Lung microvascular endothelial cell (primary cell): ENCODE measurements around the gene CAMSAP3. TPM values are rescaled to one million over a fixed set of nuclear protein-coding genes. Genes with fewer than 3 reads are reported as not detected.
"Not testable (repeated sequence)": the region's sequence is repeated elsewhere in the genome, so short reads cannot be mapped to it uniquely, and the experiment has no call there.

Experiments
- DNase-seq, 2 donors: peaks; one replicate each; pipeline versions ENCODE4 v3.0.0 to v3.0.0-alpha.2; 2010; ENCODE audit warnings: low read depth in 2 of 2
- total RNA-seq: library from RNA; depleted of rRNA; stranded (reverse); fragments of >200 nt; gene quantifications from 2 replicates; pipeline ENCODE4 v1.2.1, GENCODE V29; 2014

The CAMSAP3 gene
- total RNA-seq, 1 donor from 2014 or later, result under 0.01 TPM

DNA sequence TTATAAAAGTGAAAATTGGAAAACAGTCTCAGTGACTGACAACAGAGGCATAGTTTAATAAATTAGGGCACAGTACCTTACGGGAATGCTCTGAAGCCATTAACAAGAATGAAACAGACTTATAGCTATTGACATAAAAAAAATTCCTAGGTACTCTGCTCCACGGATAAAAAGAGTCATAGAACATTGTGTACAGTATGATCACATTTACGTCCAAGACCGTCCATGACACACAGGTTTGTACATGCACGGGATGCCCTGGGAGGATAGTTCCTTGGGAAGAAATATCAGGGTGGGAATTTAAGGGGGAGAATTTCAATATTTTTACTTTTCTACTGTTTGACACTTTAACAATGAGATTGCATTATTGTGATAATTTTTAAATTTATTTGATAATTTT is 24.9 kb upstream of the CAMSAP3 start:
- no peak for DNase-seq

DNA sequence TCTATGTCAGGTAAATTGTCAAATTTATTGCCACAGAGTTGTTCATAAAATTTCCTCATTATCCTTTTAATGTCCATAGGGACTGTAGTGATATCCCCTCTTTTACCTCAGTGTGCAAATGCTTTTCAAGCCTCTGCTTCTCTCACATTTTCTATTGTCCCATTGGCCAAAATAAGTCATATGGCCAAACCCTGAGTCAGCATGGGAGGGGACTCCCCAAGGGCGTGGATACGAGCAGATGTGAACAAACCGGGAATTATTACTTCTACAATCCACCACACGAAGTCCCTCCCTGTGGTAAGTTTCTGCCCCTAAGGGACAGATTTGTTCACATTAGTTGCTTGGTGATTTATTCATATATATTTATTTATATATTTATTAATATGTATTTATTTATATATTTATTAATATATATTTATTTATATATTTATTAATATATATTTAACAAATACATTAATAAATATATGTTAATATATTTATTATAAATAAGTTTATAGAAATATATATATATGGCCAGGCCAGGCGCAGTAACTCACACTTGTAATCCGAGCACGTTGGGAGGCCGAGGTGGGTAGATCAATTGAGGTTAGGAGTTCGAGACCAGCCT is 20.1 kb upstream of the CAMSAP3 start:
- DNase-seq, result no peak

GRCh38 chr19:7577422-7577821 is 18.2 kb upstream of the CAMSAP3 start:
- not testable (repeated sequence) for DNase-seq

GRCh38 chr19:7578127-7578526 is 17.5 kb upstream of the CAMSAP3 start:
- no peak for DNase-seq

DNA sequence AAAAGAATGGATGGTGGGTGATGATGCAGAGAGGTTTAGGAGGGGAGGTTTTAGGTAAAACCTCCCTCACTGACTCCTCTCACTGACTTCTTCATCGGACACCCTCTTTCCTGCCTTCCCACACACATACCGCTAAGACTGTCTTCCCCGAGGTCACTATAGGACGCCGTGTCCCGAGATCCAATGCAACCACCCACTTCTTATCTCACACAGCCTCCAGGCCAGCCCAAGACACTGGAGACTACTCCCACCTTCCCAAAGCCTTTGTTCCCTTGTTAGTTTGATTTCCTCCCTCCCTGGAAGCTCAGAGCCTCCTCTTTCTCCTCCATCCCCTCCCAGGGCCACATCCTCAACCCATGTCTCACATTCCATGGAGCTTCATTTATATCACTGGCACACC is 16.5 kb upstream of the CAMSAP3 start:
- no peak for DNase-seq

- DNase-seq, result no peak
Measured at GRCh38 chr19:7582446-7582845, 13.2 kb upstream of the CAMSAP3 start.

DNA sequence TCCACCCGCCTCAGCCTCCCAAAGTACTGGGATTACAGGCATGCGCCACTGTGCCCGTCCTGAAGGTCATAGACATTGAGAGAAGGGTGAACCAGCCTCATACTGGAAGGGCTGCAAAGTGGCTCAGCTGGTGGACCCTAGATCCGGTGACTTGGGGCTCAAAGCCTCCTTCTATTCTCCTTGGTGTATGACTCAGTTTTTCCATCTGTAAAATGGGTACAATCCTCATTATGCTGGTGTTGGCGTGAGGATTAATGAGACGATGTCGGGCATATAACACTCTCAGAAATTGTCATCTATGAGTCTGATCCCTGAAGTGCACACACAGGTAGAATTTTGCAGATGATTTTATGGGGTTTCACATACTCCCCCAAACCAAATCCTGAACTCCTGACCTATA is 5.8 kb upstream of the CAMSAP3 start:
- no peak for DNase-seq

DNA sequence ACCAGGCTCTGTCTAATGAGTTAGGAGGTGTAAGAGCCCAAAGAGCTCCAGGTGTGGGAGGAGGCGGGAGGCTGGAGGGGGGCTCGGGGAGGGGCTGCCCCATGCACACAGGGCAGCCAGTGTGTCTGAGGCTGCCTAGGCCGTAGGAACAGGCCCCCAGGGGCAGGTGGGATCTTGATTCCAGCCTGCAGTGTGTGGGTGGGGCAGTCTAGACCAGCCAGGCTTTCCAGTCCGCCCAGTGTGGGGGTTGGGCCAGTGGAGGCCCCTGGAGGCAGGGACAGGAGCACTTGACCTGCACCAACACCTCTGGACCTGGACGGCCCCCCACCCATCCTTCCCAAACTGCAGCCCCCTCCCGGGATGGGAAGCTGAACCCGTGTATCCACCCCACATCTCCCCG is 5.4 kb upstream of the CAMSAP3 start:
- DNase-seq, result no peak

- no peak for DNase-seq
Measured at GRCh38 chr19:7596211-7596937, 711 bp downstream of the CAMSAP3 start.

- DNase-seq, result no peak
Measured at GRCh38 chr19:7597689-7598088, 2.0 kb downstream of the CAMSAP3 start.

- DNase-seq, result no peak
Measured at GRCh38 chr19:7598180-7598579, 2.5 kb downstream of the CAMSAP3 start.

DNA sequence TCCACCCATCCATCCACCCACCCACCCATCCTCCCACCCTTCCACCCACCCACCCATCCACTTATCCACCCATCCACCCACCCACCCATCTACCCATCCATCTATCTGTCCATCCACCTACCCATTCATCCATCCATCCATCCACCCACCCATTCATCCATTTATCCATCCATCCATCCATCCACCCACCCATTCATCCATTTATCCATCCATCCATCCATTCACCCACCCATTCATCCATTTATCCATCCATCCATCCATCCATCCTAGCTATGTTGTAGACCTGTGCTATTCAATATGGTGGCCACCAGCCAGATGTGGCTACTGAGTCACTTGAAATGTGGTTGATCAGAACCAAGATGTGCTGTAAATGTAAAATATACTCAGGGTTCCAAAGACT is 5.1 kb downstream of the CAMSAP3 start:
- no peak for DNase-seq

DNA sequence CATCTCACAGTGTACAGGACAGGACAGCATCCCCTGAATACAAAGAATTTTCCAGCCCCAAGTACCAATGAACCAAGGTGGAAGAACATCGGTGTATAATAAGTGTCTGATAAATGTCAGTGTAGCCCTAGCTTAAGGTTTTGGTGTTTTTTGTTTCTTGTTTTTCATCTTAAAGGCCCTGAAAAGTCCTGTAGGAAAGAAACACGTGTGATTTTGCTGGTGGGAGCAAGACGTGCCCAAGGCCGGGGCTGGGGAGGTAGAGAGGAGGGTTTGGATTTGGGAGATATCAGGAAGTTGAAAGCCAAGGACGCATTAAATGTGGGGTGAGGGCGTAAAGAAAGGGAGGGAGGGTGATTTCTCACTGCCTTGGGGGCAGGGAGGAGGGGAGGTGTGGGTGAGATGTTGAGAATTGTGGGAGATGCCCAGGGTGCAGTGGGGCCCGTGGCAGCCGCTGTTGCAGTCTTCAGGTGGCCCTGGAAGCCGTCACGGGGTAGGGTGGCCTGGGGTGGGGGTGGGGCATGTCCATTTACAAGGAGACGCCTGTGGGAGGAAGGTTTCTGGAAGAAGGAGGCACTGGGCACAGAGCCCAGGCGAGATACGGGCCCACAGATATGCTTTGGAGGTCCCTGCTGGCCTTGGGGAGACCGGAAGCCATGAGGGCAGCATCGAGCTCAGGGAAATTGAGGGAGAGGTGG is 6.7 kb downstream of the CAMSAP3 start:
- DNase-seq, result no peak

DNA sequence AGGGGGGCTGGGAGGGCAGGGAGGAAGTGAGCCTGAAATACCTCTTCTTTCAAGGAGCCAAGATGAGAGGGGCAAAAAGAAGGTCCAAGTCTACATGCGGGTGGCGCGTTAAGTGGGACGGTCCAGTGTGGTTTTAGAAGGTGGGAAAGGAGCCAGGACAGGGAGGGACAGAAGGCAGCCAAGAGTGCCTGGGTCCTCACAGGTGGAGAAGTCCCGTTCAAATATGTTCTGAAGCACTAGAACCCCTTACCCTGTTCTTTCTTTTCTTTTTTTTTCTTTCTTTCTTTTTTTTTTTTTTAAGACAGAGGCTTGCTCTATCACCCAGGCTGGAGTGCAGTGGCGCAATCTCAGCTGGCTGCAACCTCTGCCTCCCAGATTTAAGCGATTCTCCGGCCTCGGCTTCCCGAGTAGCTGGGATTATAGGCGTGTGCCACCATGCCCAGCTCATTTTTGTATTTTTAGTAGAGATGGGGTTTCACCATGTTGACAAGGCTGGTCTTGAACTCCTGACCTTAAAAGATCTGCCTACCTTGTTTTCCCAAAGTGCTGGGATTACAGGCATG is 7.4 kb downstream of the CAMSAP3 start:
- DNase-seq, result no peak

DNA sequence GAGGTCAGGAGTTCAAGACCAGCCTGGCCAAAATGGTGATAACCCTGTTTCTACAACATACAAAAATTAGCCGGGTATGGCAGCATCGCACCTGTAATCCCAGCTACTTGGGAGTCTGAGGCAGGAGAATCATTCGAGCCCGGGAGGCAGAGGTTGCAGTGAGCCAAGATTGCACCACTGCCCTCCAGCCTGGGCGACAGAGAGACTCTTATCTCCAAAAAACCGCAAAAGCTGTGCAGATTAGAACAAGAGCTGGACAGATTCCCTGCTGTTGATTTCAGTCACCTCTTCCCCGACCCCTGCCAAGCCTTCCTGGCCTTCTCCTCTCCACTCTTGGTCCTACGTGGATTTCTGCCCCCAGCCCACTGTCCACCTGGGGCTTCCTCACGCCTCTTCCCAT is 8.3 kb downstream of the CAMSAP3 start:
- no peak for DNase-seq

DNA sequence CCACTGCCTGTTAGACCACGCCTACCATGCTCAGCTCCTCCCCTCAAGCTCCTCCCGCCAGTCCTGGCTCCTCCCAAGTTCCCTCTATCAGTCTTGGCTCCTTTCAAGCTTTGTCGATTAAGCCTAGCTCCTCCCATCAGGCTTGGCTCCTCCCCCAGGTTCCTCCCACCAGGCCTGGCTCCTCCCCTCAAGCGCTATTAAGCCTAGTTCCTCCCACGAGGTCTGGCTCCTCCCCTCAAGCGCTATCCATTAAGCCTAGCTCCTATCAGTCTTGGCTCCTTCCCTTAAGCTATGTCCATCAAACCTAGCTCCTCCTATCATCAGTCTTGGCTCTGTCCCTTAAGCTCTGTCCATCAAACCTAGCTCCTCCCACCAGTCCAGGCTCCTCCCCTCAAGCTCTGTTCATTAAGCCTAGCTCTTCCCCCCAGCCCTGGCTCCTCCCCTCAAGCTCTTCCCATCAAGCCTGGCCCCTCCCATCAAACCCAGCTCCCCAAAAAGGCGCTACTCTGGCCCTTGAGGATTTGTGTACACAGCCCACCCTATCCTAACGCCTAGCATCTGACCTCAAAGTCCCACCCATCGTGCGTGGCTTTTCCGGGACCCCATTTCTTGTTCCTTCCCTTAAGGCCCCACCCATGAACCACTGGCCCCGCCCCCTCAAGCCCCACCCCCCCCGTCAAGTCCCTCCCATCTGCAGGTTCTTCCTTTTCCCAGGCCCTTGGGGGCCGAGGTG is 10.0 kb downstream of the CAMSAP3 start:
- peak; percentile 22 to 54 for DNase-seq

DNA sequence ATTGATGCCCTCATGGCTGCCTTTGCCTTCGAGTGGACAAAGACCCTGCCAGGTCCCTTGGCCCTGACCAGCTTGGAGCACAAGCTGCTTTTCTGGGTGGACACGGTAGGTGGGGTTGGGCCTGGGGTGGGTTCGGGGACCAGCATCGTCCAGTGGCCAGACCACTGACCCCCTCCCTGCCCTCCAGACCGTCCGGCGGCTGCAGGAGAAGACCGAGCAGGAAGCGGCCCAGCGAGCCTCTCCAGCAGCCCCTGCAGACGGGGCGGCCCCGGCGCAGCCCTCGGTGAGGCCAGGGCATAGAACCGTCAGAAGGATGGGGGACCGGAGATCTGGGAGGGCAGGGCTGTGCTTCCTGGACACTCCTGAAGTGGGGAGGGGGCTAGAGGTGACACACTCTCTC is 10.6 kb downstream of the CAMSAP3 start:
- DNase-seq, result no peak

GRCh38 chr19:7607212-7607873 is 11.7 kb downstream of the CAMSAP3 start:
- DNase-seq, result no peak

DNA sequence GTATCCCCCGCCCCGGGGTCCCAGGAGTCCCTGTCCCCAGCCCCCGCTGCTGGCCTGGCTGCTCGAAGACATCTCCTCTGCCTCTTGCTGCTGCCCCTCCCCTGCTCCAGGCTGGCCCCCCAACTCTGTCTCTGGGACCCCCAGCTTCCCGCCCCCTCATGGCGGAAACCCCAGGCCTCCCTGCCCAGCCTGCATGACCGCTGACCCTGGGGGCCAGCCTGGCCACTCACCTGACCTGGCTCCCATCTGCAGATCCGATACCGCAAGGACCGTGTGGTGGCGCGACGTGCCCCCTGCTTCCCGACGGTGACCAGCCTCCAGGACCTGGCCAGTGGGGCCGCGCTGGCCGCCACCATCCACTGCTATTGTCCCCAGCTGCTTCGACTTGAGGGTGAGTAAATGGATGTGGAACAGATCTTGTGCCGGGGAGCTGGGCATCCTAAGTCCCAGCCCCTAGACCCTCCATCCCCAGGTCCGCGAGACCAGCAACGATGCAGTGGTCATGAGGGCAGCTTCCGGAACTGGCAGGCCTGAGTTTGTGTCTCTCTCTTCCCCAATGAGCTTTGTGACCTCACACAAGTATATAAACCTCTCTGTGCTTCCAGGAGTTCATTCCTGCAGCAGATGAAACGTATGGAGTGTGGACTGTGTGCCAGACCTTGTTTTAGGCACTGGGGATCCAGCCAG is 12.4 kb downstream of the CAMSAP3 start:
- no peak for DNase-seq

GRCh38 chr19:7610491-7611240 is 15.0 kb downstream of the CAMSAP3 start:
- no peak for DNase-seq
